Measurements from ENCODE around the gene EFHD1. TPM values are rescaled to one million over a fixed set of nuclear protein-coding genes. Genes with fewer than 3 reads are reported as not detected.
A peak's percentile ranks its signal among the peaks of the same experiment; 100 is the strongest.

EFHD1 gene
- total and polyA plus RNA-seq, 2 of the 13 experiments (the other 11 are each of a cell fraction or from before 2014, with no cell fraction given): 0.09 TPM; not detected in 1

- TF ChIP-seq, protein P1, sequence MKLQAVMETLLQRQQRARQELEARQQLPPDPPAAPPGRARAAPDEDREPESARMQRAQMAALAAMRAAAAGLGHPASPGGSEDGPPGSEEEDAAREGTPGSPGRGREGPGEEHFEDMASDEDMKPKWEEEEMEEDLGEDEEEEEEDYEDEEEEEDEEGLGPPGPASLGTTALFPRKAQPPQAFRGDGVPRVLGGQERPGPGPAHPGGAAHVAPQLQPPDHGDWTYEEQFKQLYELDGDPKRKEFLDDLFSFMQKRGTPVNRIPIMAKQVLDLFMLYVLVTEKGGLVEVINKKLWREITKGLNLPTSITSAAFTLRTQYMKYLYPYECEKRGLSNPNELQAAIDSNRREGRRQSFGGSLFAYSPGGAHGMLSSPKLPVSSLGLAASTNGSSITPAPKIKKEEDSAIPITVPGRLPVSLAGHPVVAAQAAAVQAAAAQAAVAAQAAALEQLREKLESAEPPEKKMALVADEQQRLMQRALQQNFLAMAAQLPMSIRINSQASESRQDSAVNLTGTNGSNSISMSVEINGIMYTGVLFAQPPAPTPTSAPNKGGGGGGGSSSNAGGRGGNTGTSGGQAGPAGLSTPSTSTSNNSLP (IDR thresholded peaks at IDR 0.05; ENCODE audit: low read depth, low read length): no peak
- TF ChIP-seq ZSCAN21 (CRISPR knock-in tag; IDR thresholded peaks at IDR 0.05; ENCODE audit: borderline replicate concordance): peak; percentile 99
- TF ChIP-seq SYNCRIP (IDR thresholded peaks at IDR 0.05; ENCODE audit: insufficient read depth, low read depth, low read length): no peak
- TF ChIP-seq ZNF451 (CRISPR knock-in tag; IDR thresholded peaks at IDR 0.05): peak; percentile 95
- no peak; the same call in none of the 2 replicates for TF ChIP-seq TOPORS (CRISPR knock-in tag; IDR thresholded peaks at IDR 0.05)
- no peak for TF ChIP-seq JUND (CRISPR knock-in tag; IDR thresholded peaks at IDR 0.05)
- TF ChIP-seq ZNF773 (CRISPR knock-in tag; IDR thresholded peaks at IDR 0.05; ENCODE audit: borderline replicate concordance): no peak
- TF ChIP-seq, protein P2, sequence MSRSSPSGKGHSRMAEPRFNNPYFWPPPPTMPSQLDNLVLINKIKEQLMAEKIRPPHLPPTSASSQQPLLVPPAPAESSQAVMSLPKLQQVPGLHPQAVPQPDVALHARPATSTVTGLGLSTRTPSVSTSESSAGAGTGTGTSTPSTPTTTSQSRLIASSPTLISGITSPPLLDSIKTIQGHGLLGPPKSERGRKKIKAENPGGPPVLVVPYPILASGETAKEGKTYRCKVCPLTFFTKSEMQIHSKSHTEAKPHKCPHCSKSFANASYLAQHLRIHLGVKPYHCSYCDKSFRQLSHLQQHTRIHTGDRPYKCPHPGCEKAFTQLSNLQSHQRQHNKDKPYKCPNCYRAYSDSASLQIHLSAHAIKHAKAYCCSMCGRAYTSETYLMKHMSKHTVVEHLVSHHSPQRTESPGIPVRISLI (CRISPR knock-in tag; IDR thresholded peaks at IDR 0.05; ENCODE audit: borderline replicate concordance): peak; percentile 48; the same call in 1 of the 2 replicates
- no peak for TF ChIP-seq KDM4B (CRISPR knock-in tag; IDR thresholded peaks at IDR 0.05)
- TF ChIP-seq PTBP1 (IDR thresholded peaks at IDR 0.05; ENCODE audit: low read depth, low read length, poor library complexity, severe bottlenecking): peak; percentile 4
- no peak for TF ChIP-seq SRF (IDR thresholded peaks at IDR 0.05; ENCODE audit: low read depth, low read length)
- TF ChIP-seq ZNF577 (CRISPR knock-in tag; IDR thresholded peaks at IDR 0.05; ENCODE audit: borderline replicate concordance, low read depth): no peak
- no peak for TF ChIP-seq HNF4A (CRISPR knock-in tag; IDR thresholded peaks at IDR 0.05)
- TF ChIP-seq SMAD9 (CRISPR knock-in tag; IDR thresholded peaks at IDR 0.05): no peak
- TF ChIP-seq ZNF660 (CRISPR knock-in tag; IDR thresholded peaks at IDR 0.05; ENCODE audit: borderline replicate concordance, low read depth): peak; percentile 23; the same call in 1 of the 2 replicates
- TF ChIP-seq ZKSCAN1 (IDR thresholded peaks at IDR 0.05; ENCODE audit: low read length): no peak
- 0 out of 2 replicates have a peak, but pooled peaks have one; percentile 49 for TF ChIP-seq ZNF383 (CRISPR knock-in tag; IDR thresholded peaks at IDR 0.05; ENCODE audit: borderline replicate concordance)
- TF ChIP-seq ASH2L (IDR thresholded peaks at IDR 0.05; ENCODE audit: insufficient read length, low read depth, low read length): peak; percentile 95
- TF ChIP-seq ZFP37 (CRISPR knock-in tag; IDR thresholded peaks at IDR 0.05; ENCODE audit: borderline replicate concordance): no peak
- TF ChIP-seq ZNF275 (CRISPR knock-in tag; IDR thresholded peaks at IDR 0.05; ENCODE audit: borderline replicate concordance): peak; percentile 81
- no peak for TF ChIP-seq ZNF629 (CRISPR knock-in tag; conservative IDR thresholded peaks at IDR 0.05)
Measured at GRCh38 chr2:232697059-232697806, 63.8 kb downstream of the EFHD1 start, which contains the start of gene GIGYF2 (continued).

Measured in HepG2 (cell line).